Endothelial cell (in vitro differentiated cells): ENCODE results near the gene EPHB1. TPM values are rescaled to one million over a fixed set of nuclear protein-coding genes. Genes with fewer than 3 reads are reported as not detected.

Source experiments
- DNase-seq: peaks from one replicate; pipeline ENCODE4 v3.0.0; 2021; ENCODE audit warnings: low spot score
- H3K27ac Mint-ChIP-seq: one replicate; pipeline ENCODE4 v1.8.0; 2021; ENCODE audit warnings: mixed read lengths, inconsistent platforms; ENCODE audit not compliant: unreplicated experiment
- H3K27me3 Mint-ChIP-seq: one replicate; pipeline ENCODE4 v1.8.0; 2021; ENCODE audit warnings: mild to moderate bottlenecking, moderate library complexity, mixed read lengths, inconsistent platforms; ENCODE audit not compliant: unreplicated experiment
- H3K36me3 Mint-ChIP-seq: one replicate; pipeline ENCODE4 v1.8.0; 2021; ENCODE audit warnings: mild to moderate bottlenecking, low read depth, mixed read lengths, inconsistent platforms; ENCODE audit not compliant: unreplicated experiment
- H3K4me1 Mint-ChIP-seq: one replicate; pipeline ENCODE4 v1.8.0; 2021; ENCODE audit warnings: mild to moderate bottlenecking, mixed read lengths, inconsistent platforms; ENCODE audit not compliant: unreplicated experiment
- H3K4me3 Mint-ChIP-seq: one replicate; pipeline ENCODE4 v1.8.0; 2021; ENCODE audit warnings: mild to moderate bottlenecking, mixed read lengths, inconsistent platforms; ENCODE audit not compliant: unreplicated experiment
- H3K9me3 Mint-ChIP-seq: one replicate; pipeline ENCODE4 v1.8.0; 2021; ENCODE audit warnings: mixed read lengths, inconsistent platforms; ENCODE audit not compliant: unreplicated experiment
- CTCF ChIP-seq: fragments of 200-600 bp; sonication (generic); IDR thresholded peaks from one replicate; pipeline ENCODE4 v1.5.0; 2021; ENCODE audit warnings: antibody characterized with exemption; ENCODE audit not compliant: unreplicated experiment
- total RNA-seq: library from RNA; stranded (reverse); fragmentation: NEBNext Ultra II Directional; extraction: Animal tissue kit (Norgen Biotek cat#: 25700); gene quantifications from one replicate; pipeline ENCODE4 v1.2.1, GENCODE V29; 2021; ENCODE audit not compliant: unreplicated experiment

The EPHB1 gene
- total RNA-seq, 1 donor from 2014 or later: 5.7 TPM

GRCh38 chr3:135213213-135213612, 418.2 kb downstream of the EPHB1 start:
- H3K9me3 Mint-ChIP-seq: no peaks in the 10 kb centered on the region
- H3K4me1 Mint-ChIP-seq: peaks cover 10% of the 10 kb centered on the region
- no peak for TF ChIP-seq CTCF
- no peak overlapping the region for H3K27ac Mint-ChIP-seq
- H3K36me3 Mint-ChIP-seq: no peaks in the 10 kb centered on the region
- H3K27me3 Mint-ChIP-seq: peaks cover 1% of the 10 kb centered on the region
- H3K4me3 Mint-ChIP-seq: no peak overlapping the region
- no peak for DNase-seq

- no peak for DNase-seq
- TF ChIP-seq CTCF: no peak
- H3K36me3 Mint-ChIP-seq: no peaks in the 10 kb centered on the region
- H3K9me3 Mint-ChIP-seq: no peaks in the 10 kb centered on the region
- peaks cover 10% of the 10 kb centered on the region for H3K4me1 Mint-ChIP-seq
- peaks cover 1% of the 10 kb centered on the region for H3K27me3 Mint-ChIP-seq
- no peak overlapping the region for H3K4me3 Mint-ChIP-seq
- H3K27ac Mint-ChIP-seq: no peak overlapping the region
Observed at GRCh38 chr3:135213822-135214221, 418.8 kb downstream of the EPHB1 start.

- Mint-ChIP-seq H3K4me1 (peaks cover 10% of the 10 kb centered on the region), H3K4me3 (no peak overlapping the region), H3K27ac (no peak overlapping the region), H3K9me3 (no peaks in the 10 kb centered on the region), H3K27me3 (peaks cover 1% of the 10 kb centered on the region), H3K36me3 (no peaks in the 10 kb centered on the region)
- no peak for DNase-seq
- no peak for TF ChIP-seq CTCF
Observed at GRCh38 chr3:135214400-135214799, 419.3 kb downstream of the EPHB1 start.

- no peaks in the 10 kb centered on the region for H3K9me3 Mint-ChIP-seq
- no peaks in the 10 kb centered on the region for H3K27me3 Mint-ChIP-seq
- no peak for TF ChIP-seq CTCF
- H3K36me3 Mint-ChIP-seq: no peaks in the 10 kb centered on the region
- no peak overlapping the region for H3K4me3 Mint-ChIP-seq
- no peak for DNase-seq
- H3K27ac Mint-ChIP-seq: no peak overlapping the region
- peaks cover 10% of the 10 kb centered on the region for H3K4me1 Mint-ChIP-seq
Observed at GRCh38 chr3:135215516-135215915, 420.5 kb downstream of the EPHB1 start.

- Mint-ChIP-seq H3K36me3 (no peaks in the 10 kb centered on the region), H3K4me1 (peaks cover 10% of the 10 kb centered on the region), H3K4me3 (no peak overlapping the region), H3K9me3 (no peaks in the 10 kb centered on the region), H3K27ac (no peak overlapping the region), H3K27me3 (no peaks in the 10 kb centered on the region)
- no peak for TF ChIP-seq CTCF
- DNase-seq: no peak
Observed at GRCh38 chr3:135216659-135217058, 421.6 kb downstream of the EPHB1 start.
